H9 (cell line): ENCODE data around the gene VAV1. TPM values are rescaled to one million over a fixed set of nuclear protein-coding genes. Genes with fewer than 3 reads are reported as not detected.

Experiments used
- DNase-seq: peaks from one replicate; pipeline ENCODE4 v3.0.0-alpha.2; 2017
- H2AFZ ChIP-seq: one replicate; pipeline ENCODE4 v1.6.1; 2013; ENCODE audit warnings: mild to moderate bottlenecking, low read length, control low read depth, moderate library complexity
- H2AK5ac ChIP-seq: 2 replicates; pipeline ENCODE4 v1.6.1; 2013; ENCODE audit warnings: low read length, control low read depth, mixed read lengths; ENCODE audit not compliant: insufficient read length
- H2BK120ac ChIP-seq: one replicate; pipeline ENCODE4 v1.6.1; 2013; ENCODE audit warnings: low read depth, mild to moderate bottlenecking, low read length, control low read depth, inconsistent platforms; ENCODE audit not compliant: poor library complexity, severe bottlenecking
- H2BK12ac ChIP-seq: 2 replicates; pipeline ENCODE4 v1.6.1; 2013; ENCODE audit warnings: low read length, control low read depth, mixed read lengths, low read depth; ENCODE audit not compliant: insufficient read length
- H2BK15ac ChIP-seq: 2 replicates; pipeline ENCODE4 v1.6.1; 2013; ENCODE audit warnings: low read depth, low read length, control low read depth
- H2BK20ac ChIP-seq: one replicate; pipeline ENCODE4 v1.6.1; 2013; ENCODE audit warnings: low read depth, mild to moderate bottlenecking, low read length, control low read depth, inconsistent platforms; ENCODE audit not compliant: poor library complexity, severe bottlenecking
- H2BK5ac ChIP-seq: 2 replicates; pipeline ENCODE4 v1.6.1; 2013; ENCODE audit warnings: low read length, control low read depth, mixed read lengths; ENCODE audit not compliant: insufficient read length
- H3K14ac ChIP-seq: 2 replicates; pipeline ENCODE4 v1.6.1; 2013; ENCODE audit warnings: low read length, control low read depth; ENCODE audit not compliant: insufficient read depth
- H3K18ac ChIP-seq: 2 replicates; pipeline ENCODE4 v1.6.1; 2013; ENCODE audit warnings: low read depth, mild to moderate bottlenecking, mixed read lengths, low read length, control low read depth; ENCODE audit not compliant: insufficient read length
- H3K23ac ChIP-seq: 2 replicates; pipeline ENCODE4 v1.6.1; 2013; ENCODE audit warnings: low read length, control low read depth, mixed read lengths, low read depth; ENCODE audit not compliant: insufficient read length
- H3K23me2 ChIP-seq: 2 replicates; pipeline ENCODE4 v1.6.1; 2013; ENCODE audit warnings: low read depth, mild to moderate bottlenecking, mixed read lengths, low read length, control low read depth; ENCODE audit not compliant: insufficient read length, poor library complexity, severe bottlenecking
- H3K27ac ChIP-seq: 2 replicates; pipeline ENCODE4 v1.5.1; 2013; ENCODE audit warnings: low read length, control low read depth, mixed read lengths, low read depth; ENCODE audit not compliant: insufficient read length
- H3K27me3 ChIP-seq: 2 replicates; pipeline ENCODE4 v1.6.1; 2013; ENCODE audit warnings: low read length, control low read depth, inconsistent platforms; ENCODE audit not compliant: insufficient read depth
- H3K4ac ChIP-seq: 2 replicates; pipeline ENCODE4 v1.6.1; 2013; ENCODE audit warnings: low read depth, mild to moderate bottlenecking, control low read depth, inconsistent platforms, low read length, moderate library complexity
- H3K4me1 ChIP-seq: 2 replicates; pipeline ENCODE4 v1.6.1; 2013; ENCODE audit warnings: low read length, control low read depth, inconsistent platforms; ENCODE audit not compliant: insufficient read depth
- H3K4me2 ChIP-seq: 2 replicates; pipeline ENCODE4 v1.6.1; 2013; ENCODE audit warnings: low read length, control low read depth, mixed read lengths; ENCODE audit not compliant: insufficient read length, insufficient read depth
- H3K56ac ChIP-seq: 2 replicates; pipeline ENCODE4 v1.6.1; 2013; ENCODE audit warnings: low read depth, mild to moderate bottlenecking, mixed read lengths, low read length, control low read depth; ENCODE audit not compliant: insufficient read length
- H3K79me1 ChIP-seq: 2 replicates; pipeline ENCODE4 v1.6.1; 2013; ENCODE audit warnings: low read depth, mild to moderate bottlenecking, moderate library complexity, low read length, control low read depth, inconsistent platforms; ENCODE audit not compliant: insufficient read depth, poor library complexity, severe bottlenecking
- H3K79me2 ChIP-seq: 2 replicates; pipeline ENCODE4 v1.6.1; 2013; ENCODE audit warnings: low read length, control low read depth, inconsistent platforms; ENCODE audit not compliant: insufficient read depth
- H3K9ac ChIP-seq: 2 replicates; pipeline ENCODE4 v1.6.1; 2013; ENCODE audit warnings: low read length, control low read depth, mixed read lengths; ENCODE audit not compliant: insufficient read length; ENCODE audit errors: extremely low read depth
- H3K9me3 ChIP-seq: one replicate; pipeline ENCODE4 v1.6.1; 2013; ENCODE audit warnings: low read depth, low read length, inconsistent platforms; ENCODE audit not compliant: control insufficient read depth
- H3T11ph ChIP-seq: one replicate; pipeline ENCODE4 v1.6.1; 2013; ENCODE audit warnings: mild to moderate bottlenecking, low read length, control low read depth, inconsistent platforms
- H4K20me1 ChIP-seq: one replicate; pipeline ENCODE4 v1.6.1; 2013; ENCODE audit not compliant: control insufficient read depth, insufficient read length, insufficient read depth
- H4K5ac ChIP-seq: 2 replicates; pipeline ENCODE4 v1.6.1; 2013; ENCODE audit warnings: low read depth, mild to moderate bottlenecking, mixed read lengths, low read length, control low read depth; ENCODE audit not compliant: insufficient read length
- H4K8ac ChIP-seq: replicated peaks from 2 replicates; pipeline ENCODE4 v1.6.1; 2013; ENCODE audit warnings: low read length, control low read depth, mixed read lengths, low read depth; ENCODE audit not compliant: insufficient read length
- H4K91ac ChIP-seq: 2 replicates; pipeline ENCODE4 v1.6.1; 2013; ENCODE audit warnings: low read depth, mild to moderate bottlenecking, moderate library complexity, mixed read lengths, low read length, control low read depth; ENCODE audit not compliant: insufficient read length
- H3K27ac Mint-ChIP-seq, 3 experiments: 2 replicates in 2 of 3; 3 replicates in 1 of 3; pipeline ENCODE4 v1.8.0; 2020 to 2021; ENCODE audit warnings: mixed read lengths in 3 of 3, mild to moderate bottlenecking in 1 of 3, moderate library complexity in 1 of 3
- H3K27me3 Mint-ChIP-seq: 2 replicates; pipeline ENCODE4 v1.8.0; 2021; ENCODE audit warnings: low read depth, mild to moderate bottlenecking, moderate library complexity, mixed read lengths
- H3K36me3 Mint-ChIP-seq, 3 experiments: 2 replicates in 2 of 3; 3 replicates in 1 of 3; pipeline ENCODE4 v1.8.0; 2020 to 2021; ENCODE audit warnings: low read depth in 3 of 3, mixed read lengths in 3 of 3; ENCODE audit not compliant: insufficient read depth in 1 of 3
- H3K4me1 Mint-ChIP-seq, 2 experiments: 2 replicates each; pipeline ENCODE4 v1.8.0; 2020; ENCODE audit warnings: mixed read lengths in 2 of 2
- H3K4me3 Mint-ChIP-seq, 2 experiments: 2 replicates in 1 of 2; 3 replicates in 1 of 2; pipeline ENCODE4 v1.8.0; 2020 to 2021; ENCODE audit warnings: mild to moderate bottlenecking in 2 of 2, mixed read lengths in 2 of 2, moderate library complexity in 1 of 2
- H3K9me3 Mint-ChIP-seq, 2 experiments: 2 replicates in 1 of 2; 3 replicates in 1 of 2; pipeline ENCODE4 v1.8.0; 2020; ENCODE audit warnings: mild to moderate bottlenecking in 2 of 2, mixed read lengths in 2 of 2, moderate library complexity in 1 of 2
- CTCF ChIP-seq: fragments of 200-600 bp; sonication (generic); conservative IDR thresholded peaks from 3 replicates; pipeline ENCODE4 v1.8.0; 2021; ENCODE audit warnings: antibody characterized with exemption, mild to moderate bottlenecking
- WGBS: extraction: QIAGEN DNeasy Blood & Tissue Kit; methylation state at CpG from one replicate; pipeline ENCODE4 v1.1.7; 2013; ENCODE audit warnings: missing lambda C conversion rate, low lambda C conversion rate, mixed read lengths; ENCODE audit not compliant: insufficient read length; ENCODE audit errors: extremely low coverage; 5-methylcytosine and 5-hydroxymethylcytosine counted together
- total RNA-seq: library from RNA; stranded (reverse); gene quantifications from 2 replicates; pipeline ENCODE4 v1.2.1, GENCODE V29; 2021

The VAV1 gene
- total RNA-seq, 1 experiment from 2014 or later = 0.90 TPM

GRCh38 chr19:6725513-6726231 is 46.8 kb upstream of the VAV1 start:
- H4K5ac ChIP-seq = no peak overlapping the region
- no peak overlapping the region for H3K23ac ChIP-seq
- Mint-ChIP-seq H3K36me3 (no peaks in the 10 kb centered on the region; a peak in 1 of 7 replicates), H3K4me1 (peaks cover 10 to 39% of the 10 kb centered on the region in 2 experiments), H3K27ac (no peak overlapping the region), H3K27me3 (no peaks in the 10 kb centered on the region; the same call in 1 of the 2 replicates), H3K9me3 (peaks cover 0 to 2% of the 10 kb centered on the region in 2 experiments; a peak in 1 of 5 replicates), H3K4me3 (no peak overlapping the region)
- no peak for DNase-seq
- no peaks in the 10 kb centered on the region for H3K23me2 ChIP-seq
- H3K4ac ChIP-seq = no peak overlapping the region
- no peak overlapping the region for H2AFZ ChIP-seq
- no CpG with 5 or more reads among the region's 16 CpGs for WGBS
- TF ChIP-seq CTCF = no peak
- no peaks in the 10 kb centered on the region for H3K79me2 ChIP-seq
- no peak overlapping the region for H2BK120ac ChIP-seq
- no peak overlapping the region for H2BK15ac ChIP-seq
- no peak overlapping the region for H3K9ac ChIP-seq
- no peak overlapping the region for H4K8ac ChIP-seq
- H4K91ac ChIP-seq = no peak overlapping the region
- no peak overlapping the region for H3K18ac ChIP-seq
- no peaks in the 10 kb centered on the region; the same call in 1 of the 2 replicates for H3K4me1 ChIP-seq
- H2BK20ac ChIP-seq = no peak overlapping the region
- no peaks in the 10 kb centered on the region for H3K79me1 ChIP-seq
- no peak overlapping the region for H3K14ac ChIP-seq
- no peaks in the 10 kb centered on the region for H3K9me3 ChIP-seq
- H3K4me2 ChIP-seq = no peak overlapping the region
- no peaks in the 10 kb centered on the region for H4K20me1 ChIP-seq
- H3K56ac ChIP-seq = no peak overlapping the region
- no peaks in the 10 kb centered on the region for H3K27me3 ChIP-seq
- H2BK12ac ChIP-seq = no peak overlapping the region
- H2AK5ac ChIP-seq = no peak overlapping the region
- no peak overlapping the region for H2BK5ac ChIP-seq
- H3K27ac ChIP-seq = no peak overlapping the region
- H3T11ph ChIP-seq = no peak overlapping the region
